ENCODE data around the gene CENPU.
"Not testable (repeated sequence)": the region's sequence is repeated elsewhere in the genome, so short reads cannot be mapped to it uniquely, and the experiment has no call there.

The CENPU gene

GRCh38 chr4:184733654-184734524 is at the start of gene CENPU:
Gene CENPU, minus strand, starts transcription at chr4:184734096. Its CDS starts 34 bp downstream, at chr4:184734062.
- FAIRE-seq = peak; percentile 95

- no peak for FAIRE-seq
Measured at GRCh38 chr4:184782731-184783373, 49.0 kb upstream of the CENPU start.

GRCh38 chr4:184779160-184779559 is 45.3 kb upstream of the CENPU start:
- not testable (repeated sequence) for FAIRE-seq

GRCh38 chr4:184778325-184778724 is 44.4 kb upstream of the CENPU start:
- FAIRE-seq = no peak

GRCh38 chr4:184776821-184777220 is 42.9 kb upstream of the CENPU start:
- no peak for FAIRE-seq

GRCh38 chr4:184775854-184776555 is 42.1 kb upstream of the CENPU start:
- FAIRE-seq = no peak

GRCh38 chr4:184774152-184774551 is 40.3 kb upstream of the CENPU start:
- no peak for FAIRE-seq

GRCh38 chr4:184771416-184771815 is 37.5 kb upstream of the CENPU start:
- FAIRE-seq = no peak

- FAIRE-seq = no peak
Measured at GRCh38 chr4:184769141-184769765, 35.4 kb upstream of the CENPU start.

GRCh38 chr4:184768296-184768695 is 34.4 kb upstream of the CENPU start:
- FAIRE-seq = no peak

- no peak for FAIRE-seq
Measured at GRCh38 chr4:184766446-184766845, 32.5 kb upstream of the CENPU start.

- no peak for FAIRE-seq
Measured at GRCh38 chr4:184765473-184766340, 31.8 kb upstream of the CENPU start.

GRCh38 chr4:184764601-184765000 is 30.7 kb upstream of the CENPU start:
- no peak for FAIRE-seq

GRCh38 chr4:184763150-184763780 is 29.4 kb upstream of the CENPU start:
- FAIRE-seq = no peak

GRCh38 chr4:184762100-184762499 is 28.2 kb upstream of the CENPU start:
- FAIRE-seq = no peak

GRCh38 chr4:184760681-184761080 is 26.8 kb upstream of the CENPU start:
- FAIRE-seq = no peak

GRCh38 chr4:184757810-184758209 is 23.9 kb upstream of the CENPU start:
- no peak for FAIRE-seq

- FAIRE-seq = no peak
Measured at GRCh38 chr4:184756399-184756798, 22.5 kb upstream of the CENPU start.

- FAIRE-seq = no peak
Measured at GRCh38 chr4:184755278-184755677, 21.4 kb upstream of the CENPU start.

GRCh38 chr4:184752496-184753275 is 18.8 kb upstream of the CENPU start:
- no peak for FAIRE-seq

GRCh38 chr4:184751585-184751956 is 17.7 kb upstream of the CENPU start:
- FAIRE-seq = no peak
